GM18511 (cell line): ENCODE data around the gene LYST.

Experiments
- ATAC-seq: cut with Tn5 transposase; IDR thresholded peaks from one replicate; pipeline ENCODE4 v1.9.1; 2021; ENCODE audit warnings: mild to moderate bottlenecking, moderate library complexity; ENCODE audit not compliant: unreplicated experiment

Gene LYST

GRCh38 chr1:235888119-235888643 is 21.5 kb upstream of the LYST start:
- ATAC-seq = peak; percentile 84

- no peak for ATAC-seq
These were observed 21.0 kb upstream of the LYST start for GRCh38 chr1:235887676-235888075.

- no peak for ATAC-seq
These were observed 19.1 kb upstream of the LYST start for GRCh38 chr1:235885655-235886262.

- ATAC-seq = peak; percentile 42
These were observed 16.7 kb upstream of the LYST start for GRCh38 chr1:235883261-235883927.

- ATAC-seq = no peak
These were observed 16.1 kb upstream of the LYST start for GRCh38 chr1:235882816-235883215.

GRCh38 chr1:235881930-235882700 is 15.4 kb upstream of the LYST start:
- no peak for ATAC-seq

- ATAC-seq = no peak
These were observed 11.5 kb upstream of the LYST start for GRCh38 chr1:235878082-235878811.

GRCh38 chr1:235876402-235876841 is 9.7 kb upstream of the LYST start:
- no peak for ATAC-seq

- ATAC-seq = no peak
These were observed 8.4 kb upstream of the LYST start for GRCh38 chr1:235875036-235875597.

GRCh38 chr1:235874261-235874660 is 7.6 kb upstream of the LYST start:
- ATAC-seq = no peak

GRCh38 chr1:235873571-235873970 is 6.9 kb upstream of the LYST start:
- ATAC-seq = no peak

GRCh38 chr1:235873045-235873444 is 6.3 kb upstream of the LYST start:
- ATAC-seq = no peak

- ATAC-seq = no peak
These were observed 5.6 kb upstream of the LYST start for GRCh38 chr1:235872270-235872669.

- ATAC-seq = peak; percentile 29
These were observed 1.3 kb upstream of the LYST start for GRCh38 chr1:235867903-235868469.

- ATAC-seq = peak; percentile 74
These were observed 473 bp upstream of the LYST start for GRCh38 chr1:235866913-235867845.

- ATAC-seq = peak; percentile 4
These were observed 1.0 kb downstream of the LYST start for GRCh38 chr1:235865565-235866204.

GRCh38 chr1:235864931-235865525 is 1.7 kb downstream of the LYST start:
- ATAC-seq = no peak

GRCh38 chr1:235864469-235864868 is 2.2 kb downstream of the LYST start:
- ATAC-seq = no peak
